HepG2 (cell line): ENCODE data around the gene RASGRF1. TPM values are rescaled to one million over a fixed set of nuclear protein-coding genes. Genes with fewer than 3 reads are reported as not detected.
A peak's percentile ranks its signal among the peaks of the same experiment; 100 is the strongest.

ENCODE experiments used
- ATAC-seq: fragments of 200-7000 bp; cut with Tn5 transposase; 3 replicates; pipeline ENCODE4 v1.9.1; 2020; ENCODE audit warnings: mild to moderate bottlenecking, moderate library complexity
- BruUV-seq: library from RNA; stranded (reverse); fragments of 400-500 nt; replicated peaks from 2 replicates; lab custom pipeline; 2021; lab: Mats Ljungman, UMichigan
- CTCF ChIA-PET: fragments of 300-600 bp; formaldehyde crosslinking; extraction: SDS; loops from one replicate; lab custom pipeline; 2021; ENCODE audit warnings: low total read pairs, inconsistent platforms, low intra/inter-chr PET ratio; lab: Yijun Ruan, JAX
- POLR2A ChIA-PET: fragments of 350-600 bp; sonication (Branson Sonifier 250); formaldehyde crosslinking; loops from one replicate; lab custom pipeline; 2020; ENCODE audit warnings: antibody characterized with exemption, inconsistent platforms; lab: Yijun Ruan, JAX
- DNase-seq: peaks from one replicate; pipeline ENCODE4 v3.0.0-alpha.2; 2015; ENCODE audit warnings: low spot score
- FAIRE-seq: peaks from 3 replicates; lab custom pipeline; 2011; peaks lifted over from hg19 to GRCh38; lab: Jason Lieb, UNC
- H2AFZ ChIP-seq: one replicate; pipeline ENCODE4 v1.6.1; 2011; ENCODE audit warnings: low read length, inconsistent platforms
- H3K27ac ChIP-seq: fragments of 300-600 bp; 3 replicates; pipeline ENCODE4 v1.8.0; 2011; ENCODE audit warnings: mixed run types, mild to moderate bottlenecking, mixed read lengths, low read length, inconsistent platforms; ENCODE audit not compliant: insufficient read depth; ENCODE audit errors: extremely low read length
- H3K27me3 ChIP-seq, 2 experiments: fragments of 200-600 bp in 1 of 2; 2 replicates in 1 of 2; 3 replicates in 1 of 2; pipeline versions ENCODE4 v1.6.0 to v1.8.0; 2011; ENCODE audit warnings: low read length in 2 of 2, mild to moderate bottlenecking in 2 of 2, moderate library complexity in 2 of 2, inconsistent platforms in 1 of 2; ENCODE audit not compliant: insufficient read depth in 2 of 2, control insufficient read depth in 1 of 2
- H3K36me3 ChIP-seq, 2 experiments: fragments of 200-600 bp in 1 of 2; replicated peaks in 1 of 2; 2 replicates in 1 of 2; 3 replicates in 1 of 2; pipeline versions ENCODE4 v1.5.1 to v1.8.0; 2011; ENCODE audit warnings: low read length in 2 of 2, inconsistent platforms in 1 of 2; ENCODE audit not compliant: insufficient read depth in 2 of 2, control insufficient read depth in 1 of 2
- H3K4me1 ChIP-seq: 2 replicates; pipeline ENCODE4 v1.5.1; 2012; ENCODE audit warnings: low read length, inconsistent platforms; ENCODE audit not compliant: insufficient read depth
- H3K4me2 ChIP-seq: 2 replicates; pipeline ENCODE4 v1.6.0; 2011; ENCODE audit warnings: low read depth, low read length, inconsistent platforms
- H3K4me3 ChIP-seq, 3 experiments: fragments of 200-600 bp in 1 of 3; sonication (generic), shearing (Covaris generic) in 1 of 3; replicated peaks in 1 of 3; 2 replicates each; pipeline ENCODE4 v1.5.1; 2011 to 2016; ENCODE audit warnings: low read length in 3 of 3, inconsistent platforms in 2 of 3, low read depth in 2 of 3, mild to moderate bottlenecking in 2 of 3, control low read depth in 1 of 3, mixed read lengths in 1 of 3; ENCODE audit not compliant: insufficient read depth in 1 of 3
- H3K79me2 ChIP-seq: one replicate; pipeline ENCODE4 v1.6.1; 2011; ENCODE audit warnings: low read length, inconsistent platforms; ENCODE audit not compliant: insufficient read depth
- H3K9ac ChIP-seq: 2 replicates; pipeline ENCODE4 v1.6.0; 2011; ENCODE audit warnings: mild to moderate bottlenecking, low read depth, low read length, inconsistent platforms; ENCODE audit not compliant: insufficient read depth
- H3K9me3 ChIP-seq: 2 replicates; pipeline ENCODE4 v1.5.1; 2012; ENCODE audit warnings: mild to moderate bottlenecking, low read length
- H4K20me1 ChIP-seq: 2 replicates; pipeline ENCODE4 v1.6.0; 2011; ENCODE audit warnings: inconsistent platforms, mild to moderate bottlenecking, low read length, moderate library complexity; ENCODE audit not compliant: insufficient read depth
- AKAP8 ChIP-seq: sonication (generic); formaldehyde crosslinking; IDR thresholded peaks from 2 replicates; pipeline ENCODE4 v1.5.1; 2020; ENCODE audit warnings: mild to moderate bottlenecking, missing genetic modification reagents
- CBX5 ChIP-seq: sonication (generic); formaldehyde crosslinking; IDR thresholded peaks from 2 replicates; pipeline ENCODE4 v1.4.0; 2020; ENCODE audit warnings: missing genetic modification reagents, borderline replicate concordance
- FOSL1 ChIP-seq: sonication (generic); formaldehyde crosslinking; IDR thresholded peaks from 2 replicates; pipeline ENCODE4 v1.9.0; 2021; ENCODE audit warnings: missing genetic modification reagents, borderline replicate concordance
- FOSL2 ChIP-seq: sonication (generic); formaldehyde crosslinking; IDR thresholded peaks from 2 replicates; pipeline ENCODE4 v1.4.0; 2020; ENCODE audit warnings: missing genetic modification reagents
- FOXA3 ChIP-seq: IDR thresholded peaks from 2 replicates; pipeline ENCODE4 v1.6.1; 2016; ENCODE audit warnings: missing genetic modification reagents, missing compliant biosample characterization
- GATA4 ChIP-seq: sonication (generic); IDR thresholded peaks from 2 replicates; pipeline ENCODE4 v1.6.1; 2016; ENCODE audit warnings: antibody characterized with exemption, low read depth, borderline replicate concordance
- GFI1 ChIP-seq: sonication (generic); formaldehyde crosslinking; IDR thresholded peaks from 2 replicates; pipeline ENCODE4 v1.5.0; 2020; ENCODE audit warnings: missing genetic modification reagents, mild to moderate bottlenecking, borderline replicate concordance
- HOXA3 ChIP-seq: sonication (generic); formaldehyde crosslinking; IDR thresholded peaks from 2 replicates; pipeline ENCODE4 v1.5.0; 2020; ENCODE audit warnings: missing genetic modification reagents
- PRDM15 ChIP-seq: sonication (generic); formaldehyde crosslinking; IDR thresholded peaks from 2 replicates; pipeline ENCODE4 v1.4.0; 2020; ENCODE audit warnings: missing genetic modification reagents
- SAP130 ChIP-seq: IDR thresholded peaks from 2 replicates; pipeline ENCODE4 v1.6.1; 2016; ENCODE audit warnings: low read depth
- SMAD3 ChIP-seq: sonication (generic); formaldehyde crosslinking; IDR thresholded peaks from 2 replicates; pipeline ENCODE4 v1.4.0; 2020; ENCODE audit warnings: missing genetic modification reagents
- TBP ChIP-seq: sonication (generic); formaldehyde crosslinking; IDR thresholded peaks from 2 replicates; pipeline ENCODE4 v1.5.0; 2020; ENCODE audit warnings: missing genetic modification reagents
- TBX2 ChIP-seq: sonication (generic); formaldehyde crosslinking; IDR thresholded peaks from 2 replicates; pipeline ENCODE4 v1.5.0; 2020; ENCODE audit warnings: missing genetic modification reagents, mild to moderate bottlenecking, borderline replicate concordance
- TP53 ChIP-seq: sonication (generic); formaldehyde crosslinking; conservative IDR thresholded peaks from 2 replicates; pipeline ENCODE4 v1.4.0; 2020; ENCODE audit warnings: missing genetic modification reagents
- ZNF614 ChIP-seq: IDR thresholded peaks from 2 replicates; pipeline ENCODE4 v1.6.1; 2018; ENCODE audit warnings: missing biosample characterization, missing genetic modification reagents, inconsistent platforms, borderline replicate concordance
- ZNF670 ChIP-seq: sonication (generic); formaldehyde crosslinking; IDR thresholded peaks from 2 replicates; pipeline ENCODE4 v1.8.0; 2022; ENCODE audit warnings: mild to moderate bottlenecking, missing genetic modification reagents, borderline replicate concordance
- ZNF687 ChIP-seq: sonication (generic); formaldehyde crosslinking; IDR thresholded peaks from 2 replicates; pipeline ENCODE4 v1.5.1; 2020; ENCODE audit warnings: mild to moderate bottlenecking, missing genetic modification reagents, moderate library complexity
- ZNF7 ChIP-seq: IDR thresholded peaks from 2 replicates; pipeline ENCODE4 v1.6.1; 2016; ENCODE audit warnings: missing biosample characterization, missing genetic modification reagents
- WGBS: methylation state at CpG from one replicate; pipeline ENCODE4 v1.1.6; 2017; ENCODE audit warnings: low lambda C conversion rate; 5-methylcytosine and 5-hydroxymethylcytosine counted together
- in situ Hi-C: cut with HindIII; loops from 2 replicates; pipeline ENCODE4 v1.10.0; 2017; ENCODE audit warnings: low pct_unique_long_range_greater_than_20kb; ENCODE audit not compliant: extremely low pct_ligation_motif_present
- intact Hi-C: fragments of 100-400 bp; cut with micrococcal nuclease; formaldehyde crosslinking; loops from one replicate; pipeline ENCODE4 v1.10.0; 2022; ENCODE audit not compliant: unreplicated experiment
- polyA plus RNA-seq, 8 experiments: library from polyadenylated mRNA; depleted of rRNA in 3 of 8; stranded (reverse) in 7 of 8; unstranded in 1 of 8; fragments of >200 nt; fragmentation: Illumina TruSeq in 4 of 8; extraction: Trizol in 4 of 8; gene quantifications; 2 replicates each; pipeline versions ENCODE4 v1.2.1 to v1.2.3, GENCODE V29; 2011 to 2016; ENCODE audit warnings: low read depth in 4 of 8, missing spikeins in 1 of 8, mixed read lengths in 1 of 8; ENCODE audit not compliant: insufficient read depth in 1 of 8
- total RNA-seq, 5 experiments: library from RNA; depleted of rRNA; stranded (reverse); fragments of >200 nt; fragmentation: Illumina TruSeq; extraction: Trizol; gene quantifications; 2 replicates each; pipeline ENCODE4 v1.2.3, GENCODE V29; 2016; ENCODE audit warnings: low read depth in 1 of 5

Gene RASGRF1
- total and polyA plus RNA-seq, 2 of the 13 experiments (the other 11 are each of a cell fraction or from before 2014, with no cell fraction given), result 0.55 to 3.0 TPM

GRCh38 chr15:78951841-78952238 lies 138.7 kb downstream of the RASGRF1 start:
- H2AFZ ChIP-seq, result no peak overlapping the region
- peak; percentile 81 for FAIRE-seq
- peak; percentile 74 for ATAC-seq
- H3K9me3 ChIP-seq, result no peaks in the 10 kb centered on the region
- no peaks in the 10 kb centered on the region for H3K36me3 ChIP-seq
- in situ Hi-C loops, result no loop called here
- no peaks in the 10 kb centered on the region for H4K20me1 ChIP-seq
- WGBS, result 3% methylated on average over 4 of the region's 4 CpGs
- no peak overlapping the region for H3K27ac ChIP-seq
- H3K27me3 ChIP-seq, result no peaks in the 10 kb centered on the region; a peak in 1 of 5 replicates
- H3K79me2 ChIP-seq, result no peaks in the 10 kb centered on the region
- BruUV-seq, result no TSS peak
- peaks cover 75% of the 10 kb centered on the region for H3K4me1 ChIP-seq
- intact Hi-C loops, result no loop called here
- peak; percentile 85 for DNase-seq
- CTCF ChIA-PET, result no interaction called here
- POLR2A ChIA-PET, result interaction anchor here (1.2 kb wide), 1 partner anchor 28 kb away, joined by 5 read pairs; no protein-coding TSS in a partner anchor
- H3K4me2 ChIP-seq, result peak overlapping the region; percentile 62
- peak overlapping the region in 1 of 3 experiments; percentile 34; a peak in 3 of 6 replicates for H3K4me3 ChIP-seq
- no peak overlapping the region for H3K9ac ChIP-seq
- TF ChIP-seq CBX5 (CRISPR knock-in tag), result no peak
- no peak for TF ChIP-seq ZNF687 (CRISPR knock-in tag)
- peak; percentile 93 for TF ChIP-seq GFI1 (CRISPR knock-in tag)
- no peak for TF ChIP-seq SMAD3
- TF ChIP-seq TBP (CRISPR knock-in tag), result no peak
- TF ChIP-seq FOXA3 (CRISPR knock-in tag), result peak; percentile 91
- TF ChIP-seq SAP130 (CRISPR knock-in tag), result peak; percentile 11; the same call in 1 of the 2 replicates
- TF ChIP-seq GATA4, result 0 out of 2 replicates have a peak, but pooled peaks have one; percentile 24
- no peak for TF ChIP-seq PRDM15 (CRISPR knock-in tag)
- 0 out of 2 replicates have a peak, but pooled peaks have one; percentile 40 for TF ChIP-seq FOSL1 (CRISPR knock-in tag)
- TF ChIP-seq AKAP8, result no peak
- TF ChIP-seq TP53, result no peak
- peak; percentile 62; the same call in 1 of the 2 replicates for TF ChIP-seq ZNF614 (CRISPR knock-in tag)
- 0 out of 2 replicates have a peak, but pooled peaks have one; percentile 31 for TF ChIP-seq HOXA3 (CRISPR knock-in tag)
- no peak for TF ChIP-seq ZNF7 (CRISPR knock-in tag)
- TF ChIP-seq FOSL2, result peak; percentile 94
- no peak for TF ChIP-seq ZNF670 (CRISPR knock-in tag)
- no peak for TF ChIP-seq TBX2 (CRISPR knock-in tag)
